ENCODE data around the gene HOXB2.

GRCh38 chr17:48546924-48547807 lies 2.3 kb upstream of the HOXB2 start:
- TF ChIP-seq CTCF (conservative IDR thresholded peaks at IDR 0.05; ENCODE audit: low read length) (no peak), EZH2phosphoT487 (IDR thresholded peaks at IDR 0.05; ENCODE audit: borderline replicate concordance) (no peak)
